Activated CD4-positive, alpha-beta memory T cell treated with anti-CD3 and anti-CD28 coated beads for 36 hours (primary cell): ENCODE results near the gene ATP1A1. TPM values are rescaled to one million over a fixed set of nuclear protein-coding genes. Genes with fewer than 3 reads are reported as not detected.

ENCODE experiments used
- CTCF ChIA-PET: fragments of 350-600 bp; sonication (Branson Sonifier 250); formaldehyde crosslinking; loops from one replicate; lab custom pipeline; 2021; ENCODE audit warnings: antibody characterized with exemption, inconsistent platforms; lab: Charles Lee
- POLR2A ChIA-PET: fragments of 350-600 bp; sonication (Branson Sonifier 250); formaldehyde crosslinking; loops from one replicate; lab custom pipeline; 2021; ENCODE audit warnings: antibody characterized with exemption; lab: Charles Lee
- DNase-seq: peaks from one replicate; pipeline ENCODE4 v3.0.0-alpha.2; 2020
- H3K27ac Mint-ChIP-seq: one replicate; pipeline ENCODE4 v1.8.0; 2021; ENCODE audit warnings: mixed read lengths
- H3K27me3 Mint-ChIP-seq: one replicate; pipeline ENCODE4 v1.8.0; 2021; ENCODE audit warnings: mixed read lengths
- H3K36me3 Mint-ChIP-seq: one replicate; pipeline ENCODE4 v1.8.0; 2021; ENCODE audit warnings: mixed read lengths
- H3K4me1 Mint-ChIP-seq: one replicate; pipeline ENCODE4 v1.8.0; 2021; ENCODE audit warnings: low read depth, mixed read lengths
- H3K4me3 Mint-ChIP-seq: one replicate; pipeline ENCODE4 v1.8.0; 2021; ENCODE audit warnings: mild to moderate bottlenecking, mixed read lengths
- H3K9me3 Mint-ChIP-seq: one replicate; pipeline ENCODE4 v1.8.0; 2021; ENCODE audit warnings: mixed read lengths
- intact Hi-C: fragments of 100-400 bp; cut with micrococcal nuclease; formaldehyde crosslinking; loops from one replicate; pipeline ENCODE4 v1.15.1; 2023
- total RNA-seq, 2 experiments: library from RNA; stranded (reverse); gene quantifications; one replicate each; pipeline ENCODE4 v1.2.3, GENCODE V29; 2021

Gene ATP1A1
- total RNA-seq, 2 experiments from 2014 or later: 253 to 258 TPM

- POLR2A ChIA-PET: no interaction called here
- Mint-ChIP-seq H3K4me1 (no peaks in the 10 kb centered on the region), H3K27ac (no peak overlapping the region), H3K27me3 (peaks cover under 1% of the 10 kb centered on the region), H3K9me3 (no peaks in the 10 kb centered on the region), H3K36me3 (no peaks in the 10 kb centered on the region), H3K4me3 (no peak overlapping the region)
- CTCF ChIA-PET: interaction anchor here (1.8 to 2.9 kb wide), 2 partner anchors 32 to 314 kb away, joined by 5 to 14 read pairs; no protein-coding TSS in a partner anchor
- intact Hi-C loops: no loop called here
- no peak for DNase-seq
Observed at GRCh38 chr1:116453481-116453880, 80.4 kb downstream of the ATP1A1 start.

GRCh38 chr1:116453906-116454305 lies 80.9 kb downstream of the ATP1A1 start:
- no peak overlapping the region for H3K4me3 Mint-ChIP-seq
- ChIA-PET POLR2A (no interaction called here), CTCF (interaction anchor here (0.5 to 2.9 kb wide), 3 partner anchors 31 to 810 kb away, joined by 4 to 14 read pairs (median 5); no protein-coding TSS in a partner anchor)
- no peaks in the 10 kb centered on the region for H3K27me3 Mint-ChIP-seq
- intact Hi-C loops: no loop called here
- H3K36me3 Mint-ChIP-seq: no peaks in the 10 kb centered on the region
- H3K27ac Mint-ChIP-seq: no peak overlapping the region
- no peaks in the 10 kb centered on the region for H3K9me3 Mint-ChIP-seq
- H3K4me1 Mint-ChIP-seq: no peaks in the 10 kb centered on the region
- no peak for DNase-seq

Other genes with a start within 250 kb of the ATP1A1 start
- 10 to 100 TPM; 21.9 to 27.2 TPM for gene CD58, start 197.8 kb downstream of the ATP1A1 start, total RNA-seq